DND-41 (cell line): Measurements from ENCODE around the gene RFTN1.

Experiments used
- ATAC-seq: fragments of 200-7000 bp; cut with Tn5 transposase; 3 replicates; pipeline ENCODE4 v1.9.1; 2021; ENCODE audit warnings: low read depth; ENCODE audit not compliant: insufficient read depth
- DNase-seq: peaks from one replicate; pipeline ENCODE4 v3.0.0-alpha.2; 2020
- H2AFZ ChIP-seq: 2 replicates; pipeline ENCODE4 v1.6.0; 2012; ENCODE audit warnings: low read depth, low read length
- H3K27ac ChIP-seq: 2 replicates; pipeline ENCODE4 v1.5.1; 2012; ENCODE audit warnings: low read length, inconsistent platforms
- H3K27me3 ChIP-seq: fragments of 200-600 bp; sonication (generic); 2 replicates; pipeline ENCODE4 v1.6.0; 2012; ENCODE audit warnings: low read length, mild to moderate bottlenecking, inconsistent platforms; ENCODE audit not compliant: insufficient read depth, poor library complexity
- H3K36me3 ChIP-seq: 2 replicates; pipeline ENCODE4 v1.5.1; 2012; ENCODE audit warnings: low read length, inconsistent platforms; ENCODE audit not compliant: insufficient read depth
- H3K4me1 ChIP-seq: 2 replicates; pipeline ENCODE4 v1.5.1; 2012; ENCODE audit warnings: mild to moderate bottlenecking, low read length; ENCODE audit not compliant: insufficient read depth
- H3K4me2 ChIP-seq: 2 replicates; pipeline ENCODE4 v1.6.0; 2012; ENCODE audit warnings: mild to moderate bottlenecking, moderate library complexity, low read length, inconsistent platforms; ENCODE audit not compliant: insufficient read depth
- H3K4me3 ChIP-seq, 2 experiments: fragments of 200-600 bp in 1 of 2; shearing (Covaris generic) in 1 of 2; 2 replicates each; pipeline ENCODE4 v1.5.1; 2012 to 2016; ENCODE audit warnings: inconsistent platforms in 2 of 2, low read length in 2 of 2, mild to moderate bottlenecking in 2 of 2, low read depth in 1 of 2, moderate library complexity in 1 of 2
- H3K79me2 ChIP-seq: 2 replicates; pipeline ENCODE4 v1.6.0; 2012; ENCODE audit warnings: low read length, inconsistent platforms; ENCODE audit not compliant: insufficient read depth
- H3K9ac ChIP-seq: 2 replicates; pipeline ENCODE4 v1.6.0; 2012; ENCODE audit warnings: low read depth, mild to moderate bottlenecking, inconsistent platforms, low read length, moderate library complexity
- H3K9me3 ChIP-seq: 2 replicates; pipeline ENCODE4 v1.5.1; 2012; ENCODE audit warnings: low read length, moderate library complexity, mild to moderate bottlenecking, inconsistent platforms; ENCODE audit not compliant: insufficient read depth, severe bottlenecking
- H4K20me1 ChIP-seq: 2 replicates; pipeline ENCODE4 v1.6.0; 2012; ENCODE audit warnings: low read length; ENCODE audit not compliant: insufficient read depth
- EZH2 ChIP-seq: IDR thresholded peaks from 3 replicates; pipeline ENCODE4 v1.6.1; 2012; ENCODE audit warnings: borderline replicate concordance, low read depth, mild to moderate bottlenecking, moderate library complexity, low read length, inconsistent platforms; ENCODE audit not compliant: severe bottlenecking
- TF ChIP-seq, protein P1 (sequence below): IDR thresholded peaks from 2 replicates; pipeline ENCODE4 v1.5.1; 2012; ENCODE audit warnings: borderline replicate concordance, low read length, moderate library complexity, mild to moderate bottlenecking; ENCODE audit not compliant: poor library complexity, severe bottlenecking; ENCODE audit errors: extremely low read depth

The RFTN1 gene

DNA sequence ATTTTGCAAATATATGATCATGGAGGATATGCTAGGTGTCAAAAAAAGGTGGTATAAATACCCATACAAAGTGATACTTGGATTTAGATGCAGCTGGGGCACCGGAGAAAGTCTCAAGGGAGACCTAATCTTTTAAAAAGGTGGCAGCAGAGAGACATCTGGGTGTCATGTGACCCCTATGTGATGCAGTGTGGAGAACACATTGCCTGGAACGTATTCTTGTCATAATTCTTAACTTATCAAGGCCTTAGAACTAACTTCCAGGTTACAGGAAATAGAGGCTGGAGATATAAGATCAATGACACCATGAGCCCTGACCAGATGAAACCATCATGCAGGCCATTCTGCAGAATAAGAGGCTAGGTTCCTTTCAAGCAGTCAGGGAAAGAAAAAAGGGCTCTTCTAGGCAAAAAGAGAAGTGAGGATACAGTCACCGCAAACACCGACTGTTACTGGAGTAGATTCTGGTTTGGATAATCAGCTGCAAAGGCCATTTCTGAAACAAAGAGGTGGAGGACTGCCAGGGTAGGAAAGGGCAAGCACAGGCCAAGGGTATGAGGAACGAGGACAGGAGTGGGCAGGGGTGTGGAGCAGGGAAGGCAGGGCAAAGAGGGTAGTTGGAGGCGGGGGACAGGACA is 147.9 kb downstream of the RFTN1 start:
- Histone ChIP-seq H3K4me3 (no peak overlapping the region), H3K27ac (peak overlapping the region; percentile 45), H3K9me3 (no peaks in the 10 kb centered on the region), H3K27me3 (no peaks in the 10 kb centered on the region), H3K4me1 (peaks cover 9% of the 10 kb centered on the region), H3K9ac (no peak overlapping the region), H2AFZ (no peak overlapping the region), H3K36me3 (peaks cover 93% of the 10 kb centered on the region), H3K4me2 (no peak overlapping the region), H4K20me1 (no peaks in the 10 kb centered on the region), H3K79me2 (no peaks in the 10 kb centered on the region)
- TF ChIP-seq, protein P1, sequence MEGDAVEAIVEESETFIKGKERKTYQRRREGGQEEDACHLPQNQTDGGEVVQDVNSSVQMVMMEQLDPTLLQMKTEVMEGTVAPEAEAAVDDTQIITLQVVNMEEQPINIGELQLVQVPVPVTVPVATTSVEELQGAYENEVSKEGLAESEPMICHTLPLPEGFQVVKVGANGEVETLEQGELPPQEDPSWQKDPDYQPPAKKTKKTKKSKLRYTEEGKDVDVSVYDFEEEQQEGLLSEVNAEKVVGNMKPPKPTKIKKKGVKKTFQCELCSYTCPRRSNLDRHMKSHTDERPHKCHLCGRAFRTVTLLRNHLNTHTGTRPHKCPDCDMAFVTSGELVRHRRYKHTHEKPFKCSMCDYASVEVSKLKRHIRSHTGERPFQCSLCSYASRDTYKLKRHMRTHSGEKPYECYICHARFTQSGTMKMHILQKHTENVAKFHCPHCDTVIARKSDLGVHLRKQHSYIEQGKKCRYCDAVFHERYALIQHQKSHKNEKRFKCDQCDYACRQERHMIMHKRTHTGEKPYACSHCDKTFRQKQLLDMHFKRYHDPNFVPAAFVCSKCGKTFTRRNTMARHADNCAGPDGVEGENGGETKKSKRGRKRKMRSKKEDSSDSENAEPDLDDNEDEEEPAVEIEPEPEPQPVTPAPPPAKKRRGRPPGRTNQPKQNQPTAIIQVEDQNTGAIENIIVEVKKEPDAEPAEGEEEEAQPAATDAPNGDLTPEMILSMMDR = no peak
- TF ChIP-seq EZH2 = no peak
- ATAC-seq (peak; percentile 53; the same call in 1 of the 3 replicates), DNase-seq (no peak)

DNA sequence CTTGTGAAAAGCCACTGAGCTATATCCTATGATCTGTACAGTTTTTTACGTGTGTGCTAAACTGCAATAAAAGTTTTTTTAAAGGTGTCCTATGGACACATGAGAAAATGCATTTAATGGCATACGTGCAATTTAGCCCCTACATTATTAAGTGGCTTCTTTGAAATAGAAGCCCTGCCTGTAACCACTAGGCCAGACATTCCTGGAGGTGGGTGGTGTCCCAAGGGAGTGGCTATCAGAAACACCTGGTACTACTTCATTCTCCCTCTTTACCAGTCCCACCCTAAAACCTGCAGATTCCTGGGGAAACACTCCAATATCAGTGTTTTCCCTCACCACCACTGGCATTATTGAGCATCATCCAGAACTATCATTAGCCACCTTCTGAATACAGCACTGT is 148.5 kb downstream of the RFTN1 start:
- no peaks in the 10 kb centered on the region for H3K9me3 ChIP-seq
- H3K4me3 ChIP-seq = no peak overlapping the region
- peaks cover 88% of the 10 kb centered on the region for H3K36me3 ChIP-seq
- H2AFZ ChIP-seq = no peak overlapping the region
- TF ChIP-seq EZH2 = no peak
- TF ChIP-seq, protein P1 = no peak
- no peaks in the 10 kb centered on the region for H3K27me3 ChIP-seq
- H3K9ac ChIP-seq = no peak overlapping the region
- peaks cover 9% of the 10 kb centered on the region for H3K4me1 ChIP-seq
- ATAC-seq = no peak
- H3K27ac ChIP-seq = no peak overlapping the region
- H3K4me2 ChIP-seq = no peak overlapping the region
- no peak for DNase-seq
- no peaks in the 10 kb centered on the region for H4K20me1 ChIP-seq
- no peaks in the 10 kb centered on the region for H3K79me2 ChIP-seq

DNA sequence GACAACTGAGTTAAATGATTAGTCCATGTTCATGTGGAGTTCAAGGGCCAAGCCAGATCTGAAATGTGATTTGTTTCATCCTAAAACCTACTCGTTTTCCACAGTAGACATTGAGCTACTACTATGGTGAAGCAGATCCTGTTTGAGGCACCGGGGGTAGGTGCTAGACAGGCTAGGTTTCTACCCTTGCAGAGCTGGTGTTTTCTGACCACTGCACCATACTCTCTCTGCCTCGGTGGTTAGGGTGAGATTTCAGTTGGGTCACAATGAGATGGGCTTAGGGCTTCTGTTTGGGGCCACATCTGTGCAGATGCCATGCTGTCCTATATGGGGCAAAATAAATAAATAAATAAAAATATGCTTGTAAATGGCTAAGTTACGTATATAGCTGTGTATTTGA is 149.2 kb downstream of the RFTN1 start:
- Histone ChIP-seq H3K9ac (no peak overlapping the region), H3K4me3 (no peak overlapping the region), H3K9me3 (no peaks in the 10 kb centered on the region), H3K4me2 (no peak overlapping the region), H2AFZ (no peak overlapping the region), H3K27me3 (no peaks in the 10 kb centered on the region), H3K4me1 (peaks cover 9% of the 10 kb centered on the region), H4K20me1 (no peaks in the 10 kb centered on the region), H3K27ac (no peak overlapping the region; the same call in 1 of the 2 replicates), H3K79me2 (no peaks in the 10 kb centered on the region), H3K36me3 (peaks cover 84% of the 10 kb centered on the region)
- DNase-seq = no peak
- ATAC-seq = no peak
- no peak for TF ChIP-seq EZH2
- TF ChIP-seq, protein P1 = no peak
